Keratinocyte (primary cell): ENCODE data around the gene TSPAN18. TPM values are rescaled to one million over a fixed set of nuclear protein-coding genes. Genes with fewer than 3 reads are reported as not detected.

Source experiments
- DNase-seq: peaks from one replicate; pipeline ENCODE4 v3.0.0-alpha.2; 2011; ENCODE audit warnings: low read depth, missing footprints, low spot score
- FAIRE-seq: peaks from 2 replicates; lab custom pipeline; 2011; peaks lifted over from hg19 to GRCh38; lab: Jason Lieb, UNC
- H2AFZ ChIP-seq: 2 replicates; pipeline ENCODE4 v1.6.0; 2012; ENCODE audit warnings: low read length, control low read depth, inconsistent platforms; ENCODE audit not compliant: control insufficient read depth
- H3K27ac ChIP-seq: 2 replicates; pipeline ENCODE4 v1.5.1; 2011; ENCODE audit warnings: low read length; ENCODE audit not compliant: control insufficient read depth, insufficient read depth
- H3K27me3 ChIP-seq: 3 replicates; pipeline ENCODE4 v1.6.0; 2011; ENCODE audit warnings: low read length; ENCODE audit not compliant: control insufficient read depth, insufficient read depth; ENCODE audit errors: extremely low read depth
- H3K36me3 ChIP-seq, 2 experiments: 2 replicates in 1 of 2; 3 replicates in 1 of 2; pipeline ENCODE4 v1.5.1; 2011; ENCODE audit warnings: low read length in 2 of 2, mild to moderate bottlenecking in 1 of 2; ENCODE audit not compliant: control insufficient read depth in 2 of 2, insufficient read depth in 2 of 2; ENCODE audit errors: extremely low read depth in 1 of 2
- H3K4me1 ChIP-seq: 3 replicates; pipeline ENCODE4 v1.5.1; 2011; ENCODE audit warnings: low read length; ENCODE audit not compliant: control insufficient read depth, insufficient read depth; ENCODE audit errors: extremely low read depth
- H3K4me2 ChIP-seq: 3 replicates; pipeline ENCODE4 v1.6.0; 2011; ENCODE audit warnings: low read depth, low read length; ENCODE audit not compliant: control insufficient read depth, insufficient read depth; ENCODE audit errors: extremely low read depth
- H3K4me3 ChIP-seq, 3 experiments: fragments of 200-600 bp in 1 of 3; sonication (generic) in 1 of 3; 2 replicates in 2 of 3; 3 replicates in 1 of 3; pipeline ENCODE4 v1.5.1; 2011 to 2016; ENCODE audit warnings: low read length in 3 of 3, mild to moderate bottlenecking in 3 of 3, control low read depth in 2 of 3, inconsistent platforms in 1 of 3, low read depth in 1 of 3, mixed read lengths in 1 of 3, mixed run types in 1 of 3, moderate library complexity in 1 of 3; ENCODE audit not compliant: control insufficient read depth in 2 of 3, insufficient read depth in 2 of 3; ENCODE audit errors: extremely low read depth in 1 of 3
- H3K79me2 ChIP-seq: 2 replicates; pipeline ENCODE4 v1.6.0; 2012; ENCODE audit warnings: low read length; ENCODE audit not compliant: control insufficient read depth, insufficient read depth
- H3K9ac ChIP-seq: 3 replicates; pipeline ENCODE4 v1.6.0; 2011; ENCODE audit warnings: low read length; ENCODE audit not compliant: control insufficient read depth, insufficient read depth; ENCODE audit errors: extremely low read depth
- H3K9me1 ChIP-seq: 3 replicates; pipeline ENCODE4 v1.6.0; 2011; ENCODE audit warnings: low read length; ENCODE audit not compliant: control insufficient read depth, insufficient read depth; ENCODE audit errors: extremely low read depth
- H3K9me3 ChIP-seq: 2 replicates; pipeline ENCODE4 v1.5.1; 2012; ENCODE audit warnings: low read depth, low read length; ENCODE audit not compliant: control insufficient read depth
- H4K20me1 ChIP-seq: 3 replicates; pipeline ENCODE4 v1.6.0; 2011; ENCODE audit warnings: low read length; ENCODE audit not compliant: control insufficient read depth, insufficient read depth; ENCODE audit errors: extremely low read depth
- CTCF ChIP-seq, 3 experiments: IDR thresholded peaks in 1 of 3; conservative IDR thresholded peaks in 1 of 3; optimal IDR thresholded peaks in 1 of 3; 2 replicates in 2 of 3; 3 replicates in 1 of 3; pipeline versions ENCODE3 to v1.5.1; 2011; ENCODE audit warnings: low read length in 3 of 3, mild to moderate bottlenecking in 3 of 3, moderate library complexity in 2 of 3, control low read depth in 1 of 3, inconsistent platforms in 1 of 3; ENCODE audit not compliant: insufficient read depth in 2 of 3; ENCODE audit errors: extremely low read depth in 1 of 3
- EZH2 ChIP-seq: IDR thresholded peaks from one replicate; pipeline ENCODE4 v1.6.1; 2012; ENCODE audit warnings: inconsistent platforms, mild to moderate bottlenecking, low read length, moderate library complexity
- dilution Hi-C: fragments of 300-500 bp; cut with MboI; formaldehyde crosslinking; loops from one replicate; pipeline ENCODE4 v1.7.0; 2020; ENCODE audit warnings: low sequenced_read_pairs; ENCODE audit not compliant: extremely low pct_ligation_motif_present
- polyA plus RNA-seq, 5 experiments: library from polyadenylated mRNA; depleted of rRNA in 3 of 5; stranded (reverse) in 3 of 5; stranded (forward) in 1 of 5; unstranded in 1 of 5; fragments of >200 nt; gene quantifications; 1 replicate in 1 of 5; 2 replicates in 3 of 5; 3 replicates in 1 of 5; pipeline versions ENCODE4 v1.2.1 to v1.2.3, GENCODE V29; 2011 to 2012; ENCODE audit warnings: missing spikeins in 2 of 5, low read depth in 1 of 5, low replicate concordance in 1 of 5

The TSPAN18 gene
- polyA plus RNA-seq, 1 donor (not counting 4 experiments of a cell fraction or from before 2014, with no cell fraction given): not detected

GRCh38 chr11:44785856-44786607 is 59.3 kb downstream of the TSPAN18 start:
- Histone ChIP-seq H3K27ac (no peak overlapping the region), H3K4me1 (no peaks in the 10 kb centered on the region), H3K27me3 (peaks cover 5% of the 10 kb centered on the region), H2AFZ (no peak overlapping the region), H3K9me1 (no peaks in the 10 kb centered on the region), H3K36me3 (no peaks in the 10 kb centered on the region), H3K79me2 (no peaks in the 10 kb centered on the region), H4K20me1 (no peaks in the 10 kb centered on the region), H3K9me3 (no peaks in the 10 kb centered on the region), H3K9ac (no peak overlapping the region), H3K4me2 (no peak overlapping the region), H3K4me3 (no peak overlapping the region)
- no peak for TF ChIP-seq EZH2
- TF ChIP-seq CTCF (optimal IDR thresholded peaks at IDR 0.05 in 1 of 3, IDR thresholded peaks at IDR 0.05 in 1 of 3, conservative IDR thresholded peaks at IDR 0.05 in 1 of 3; ENCODE audit: extremely low read depth in 1 of 3, insufficient read depth in 2 of 3, low read length in 3 of 3): no peak
- dilution Hi-C loops: no loop called here
- FAIRE-seq: no peak
- no peak for DNase-seq

DNA sequence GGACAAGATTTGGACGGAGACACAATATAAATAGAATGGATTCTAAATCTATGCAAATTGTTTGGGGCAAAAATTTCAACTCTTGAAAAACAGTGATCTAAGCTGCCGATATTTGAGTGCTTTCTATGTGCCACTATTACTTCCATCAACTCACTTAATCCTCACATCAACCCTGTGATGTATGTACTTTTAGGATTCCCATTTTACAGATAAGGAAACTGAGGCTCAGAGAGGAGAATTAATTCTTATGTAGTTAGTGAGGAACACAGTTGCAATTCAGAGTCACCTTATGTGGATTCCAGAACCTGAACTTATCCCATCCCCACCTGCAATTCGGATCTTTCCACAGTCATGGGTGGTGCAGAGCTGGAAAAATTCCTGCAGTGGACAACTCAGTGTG is 60.3 kb downstream of the TSPAN18 start:
- Histone ChIP-seq H3K79me2 (no peaks in the 10 kb centered on the region), H3K9me3 (no peaks in the 10 kb centered on the region), H3K4me1 (no peaks in the 10 kb centered on the region), H3K4me3 (no peak overlapping the region), H4K20me1 (no peaks in the 10 kb centered on the region), H3K36me3 (no peaks in the 10 kb centered on the region), H3K27ac (no peak overlapping the region), H3K4me2 (no peak overlapping the region), H3K9ac (no peak overlapping the region), H3K27me3 (peaks cover 5% of the 10 kb centered on the region), H2AFZ (no peak overlapping the region), H3K9me1 (no peaks in the 10 kb centered on the region)
- TF ChIP-seq EZH2: no peak
- no peak for TF ChIP-seq CTCF (optimal IDR thresholded peaks at IDR 0.05 in 1 of 3, IDR thresholded peaks at IDR 0.05 in 1 of 3, conservative IDR thresholded peaks at IDR 0.05 in 1 of 3; ENCODE audit: extremely low read depth in 1 of 3, insufficient read depth in 2 of 3, low read length in 3 of 3)
- dilution Hi-C loops: no loop called here
- DNase-seq (no peak), FAIRE-seq (no peak)
